Measurements from ENCODE around the gene RPL10A. TPM values are rescaled to one million over a fixed set of nuclear protein-coding genes. Genes with fewer than 3 reads are reported as not detected.

Gene RPL10A
- 1,438 to 1,588 TPM (median 1,532 TPM) in 5 replicates for total RNA-seq (2022; extraction: Qiagen RNA extraction)

GRCh38 chr6:35468181-35468979 lies at the start of gene RPL10A:
Gene RPL10A (plus strand): TSS chr6:35468401. CDS start chr6:35468435, 34 bp downstream.

GRCh38 chr6:35452183-35453090 lies 15.8 kb upstream of the RPL10A start, which contains the start of gene FANCE:
Gene FANCE (plus strand): TSS chr6:35452338. CDS start chr6:35452546, 208 bp downstream.

GRCh38 chr6:35496841-35497570 lies 28.8 kb downstream of the RPL10A start, which contains the start of gene TEAD3:
Gene TEAD3 (minus strand): TSS chr6:35497079.

GRCh38 chr6:35512740-35513139 lies 44.5 kb downstream of the RPL10A start, which contains the start of gene TULP1:
Gene TULP1 (minus strand): TSS chr6:35512896. CDS start chr6:35512858, 38 bp downstream.

Other genes with a start within 250 kb of the RPL10A start
- 7.5 to 10.1 TPM (median 9.8 TPM) in 5 replicates for gene ZNF76, start 208.7 kb upstream of the RPL10A start, total RNA-seq (2022; extraction: Qiagen RNA extraction)
- 0.07 to 0.26 TPM (median 0.09 TPM) in 3 of 5 replicates, not detected in the others for gene DEF6, start 170.6 kb upstream of the RPL10A start, total RNA-seq (2022; extraction: Qiagen RNA extraction)
- gene PPARD, start 125.8 kb upstream of the RPL10A start, total RNA-seq (2022; extraction: Qiagen RNA extraction): 4.9 to 6.6 TPM (median 5.6 TPM) in 5 replicates
- gene FANCE, start 16.1 kb upstream of the RPL10A start, total RNA-seq (2022; extraction: Qiagen RNA extraction): 3.3 to 3.9 TPM (median 3.7 TPM) in 5 replicates
- gene TEAD3, start 28.7 kb downstream of the RPL10A start, total RNA-seq (2022; extraction: Qiagen RNA extraction): 5.7 to 8.0 TPM (median 7.6 TPM) in 5 replicates
- not detected in 5 replicates for gene TULP1, start 44.5 kb downstream of the RPL10A start, total RNA-seq (2022; extraction: Qiagen RNA extraction)
- gene FKBP5, start 220.5 kb downstream of the RPL10A start, total RNA-seq (2022; extraction: Qiagen RNA extraction): 102 to 165 TPM (median 126 TPM) in 5 replicates